ENCODE data around the gene RAB40A.
"Not testable (repeated sequence)": the region's sequence is repeated elsewhere in the genome, so short reads cannot be mapped to it uniquely, and the experiment has no call there.

Gene RAB40A

GRCh38 chrX:103520386-103520785, 1.1 kb upstream of the RAB40A start:
- DNase-seq = no peak

- no peak for DNase-seq
These were observed 718 bp downstream of the RAB40A start for GRCh38 chrX:103518571-103518970.

DNA sequence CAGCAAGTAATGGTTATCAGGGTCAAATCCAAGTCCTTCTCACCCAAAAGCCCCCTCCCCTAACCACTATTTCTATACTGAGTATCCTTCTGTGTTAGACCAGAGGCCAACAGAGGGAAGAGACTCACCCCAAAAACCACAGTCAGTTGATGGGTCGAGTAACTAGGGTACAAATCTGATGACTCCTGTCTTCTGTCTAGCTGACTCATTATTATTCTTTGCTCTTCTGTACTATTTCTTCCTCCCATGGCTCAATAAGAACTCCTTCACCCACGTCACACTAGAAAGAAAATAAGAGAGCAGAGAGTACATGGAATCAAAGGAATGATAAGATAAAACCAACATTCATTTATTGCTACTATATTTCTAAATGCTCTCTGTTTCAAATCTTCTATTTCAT, 2.0 kb downstream of the RAB40A start:
- DNase-seq = no peak

DNA sequence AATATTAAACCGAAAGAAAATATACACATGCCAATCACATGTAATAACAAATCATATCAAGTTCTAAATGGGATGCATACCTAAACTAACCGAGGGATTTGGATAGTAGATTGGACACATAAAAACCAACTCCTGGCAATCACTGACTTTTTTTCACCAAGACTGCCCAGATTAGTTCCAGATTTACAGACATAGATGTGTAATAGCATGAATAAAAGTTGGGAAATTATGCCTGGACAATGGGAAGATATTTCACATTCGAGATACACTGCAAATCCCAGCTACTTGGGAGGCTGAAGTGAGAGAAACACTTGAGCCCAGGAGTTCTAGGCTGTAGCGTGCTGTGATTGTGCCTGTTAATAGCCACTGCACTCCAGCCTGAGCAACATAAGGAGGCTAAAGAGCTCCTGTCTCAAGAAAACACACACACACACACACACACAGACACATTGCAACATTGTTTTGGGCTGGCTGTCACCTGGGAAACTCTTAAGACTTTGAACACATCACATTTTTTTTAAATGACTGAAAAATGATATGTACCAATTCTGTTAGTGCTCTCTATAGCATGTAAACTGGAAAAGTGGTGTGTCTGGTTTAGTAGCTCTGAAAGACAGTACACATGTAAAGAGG, 5.7 kb downstream of the RAB40A start:
- no peak for DNase-seq

DNA sequence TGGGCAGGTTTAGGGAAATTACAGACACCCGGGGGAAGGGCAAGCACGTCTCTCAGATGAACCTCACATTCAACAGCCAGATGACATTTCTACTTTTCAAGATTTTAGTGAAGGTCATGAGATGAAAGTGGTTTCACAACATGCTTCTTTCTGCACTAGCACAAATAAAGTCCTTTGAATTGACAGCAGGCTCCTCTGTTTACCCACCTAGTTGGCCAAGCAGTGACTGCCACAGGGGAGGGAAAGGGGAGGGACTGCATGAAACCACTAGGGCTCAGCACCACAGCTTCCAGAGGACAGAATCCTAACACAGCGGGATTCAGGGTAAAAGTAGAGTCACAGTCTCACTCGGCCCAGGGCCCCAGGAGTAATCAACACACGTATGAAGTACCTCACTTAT, 6.2 kb downstream of the RAB40A start:
- no peak for DNase-seq

GRCh38 chrX:103510031-103510430, 9.3 kb downstream of the RAB40A start:
- no peak for DNase-seq

GRCh38 chrX:103503853-103504207, 15.5 kb downstream of the RAB40A start:
- no peak for DNase-seq

GRCh38 chrX:103503163-103503852, 16.0 kb downstream of the RAB40A start:
- no peak for DNase-seq

GRCh38 chrX:103498786-103499185, 20.5 kb downstream of the RAB40A start:
- DNase-seq = no peak

GRCh38 chrX:103495786-103496185, 23.5 kb downstream of the RAB40A start:
- no peak for DNase-seq

GRCh38 chrX:103493578-103493977, 25.7 kb downstream of the RAB40A start:
- DNase-seq = not testable (repeated sequence)

GRCh38 chrX:103489733-103490132, 29.6 kb downstream of the RAB40A start:
- DNase-seq = not testable (repeated sequence)

DNA sequence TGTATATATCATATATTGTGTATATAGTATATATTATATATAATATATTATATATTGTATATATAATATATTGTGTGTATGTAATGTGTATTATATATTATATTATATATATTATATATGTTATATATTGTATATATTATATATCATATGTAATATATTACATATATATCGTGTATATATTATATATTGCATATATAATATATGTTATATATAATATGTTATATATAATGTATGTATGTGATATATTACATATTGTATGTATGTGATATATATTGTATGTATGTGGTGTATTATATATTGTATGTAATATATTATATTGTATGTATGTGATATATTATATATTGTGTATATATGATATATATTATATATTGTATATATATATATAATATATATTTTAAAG, 30.5 kb downstream of the RAB40A start:
- DNase-seq = no peak

DNA sequence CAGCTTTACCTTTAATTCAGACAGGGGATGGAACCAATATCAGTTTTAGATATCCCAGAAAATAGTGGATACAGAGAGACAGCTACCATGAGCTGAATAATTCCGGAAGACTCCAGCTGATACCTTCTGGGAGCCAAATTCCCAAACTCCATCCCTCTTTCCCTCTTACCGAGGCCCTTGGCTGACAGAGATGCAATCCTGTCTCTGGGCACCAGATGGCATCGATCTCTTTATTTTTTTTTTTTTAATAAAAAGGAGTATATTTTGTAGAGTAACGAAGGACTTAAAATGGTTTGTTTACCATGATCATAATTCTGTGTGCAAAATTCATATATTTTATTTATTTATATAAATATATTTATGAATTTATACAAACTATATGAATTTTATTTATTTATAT, 31.0 kb downstream of the RAB40A start:
- DNase-seq = no peak

GRCh38 chrX:103483720-103484119, 35.6 kb downstream of the RAB40A start:
- DNase-seq = no peak

DNA sequence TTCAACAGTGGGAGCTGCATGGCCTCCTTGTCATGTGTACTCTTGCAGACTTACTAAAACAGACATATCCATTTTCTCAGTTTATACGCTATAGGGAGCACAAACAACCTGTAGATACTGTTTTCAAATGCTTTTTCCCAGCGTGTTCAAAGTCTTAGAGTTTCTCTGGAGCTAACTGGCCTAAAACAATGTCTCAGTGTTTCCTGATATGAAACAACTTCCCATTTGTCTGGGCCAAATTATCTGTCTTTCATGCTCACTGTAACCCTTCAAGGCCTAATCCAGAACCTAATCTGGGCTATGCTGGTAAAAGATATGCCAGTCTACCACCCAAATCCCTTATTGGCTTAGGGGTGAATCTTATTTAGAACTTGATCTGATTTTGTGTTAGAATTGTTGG, 38.8 kb downstream of the RAB40A start:
- no peak for DNase-seq

- no peak for DNase-seq
These were observed 41.8 kb downstream of the RAB40A start for GRCh38 chrX:103477496-103477895.

DNA sequence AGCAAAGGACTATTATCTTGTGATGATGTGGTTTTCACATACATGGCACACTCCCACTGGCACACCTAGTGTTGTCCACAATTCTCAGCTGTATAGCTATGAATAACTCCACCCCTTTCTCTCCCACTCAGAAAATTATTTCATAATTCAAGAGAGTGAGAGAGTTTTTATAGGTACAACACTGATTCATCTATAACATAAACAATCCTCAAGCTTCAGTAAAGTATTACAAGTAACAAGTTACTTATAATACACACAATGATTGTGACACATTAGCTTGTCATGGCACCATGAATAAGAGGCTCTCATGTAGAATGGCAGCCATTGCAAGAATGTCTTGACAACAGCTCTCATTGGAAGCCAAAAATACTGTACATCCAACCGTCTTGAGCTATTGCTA, 43.9 kb downstream of the RAB40A start:
- DNase-seq = no peak

GRCh38 chrX:103469977-103470376, 49.3 kb downstream of the RAB40A start:
- DNase-seq = not testable (repeated sequence)

GRCh38 chrX:103467887-103468286, 51.4 kb downstream of the RAB40A start:
- DNase-seq = no peak

DNA sequence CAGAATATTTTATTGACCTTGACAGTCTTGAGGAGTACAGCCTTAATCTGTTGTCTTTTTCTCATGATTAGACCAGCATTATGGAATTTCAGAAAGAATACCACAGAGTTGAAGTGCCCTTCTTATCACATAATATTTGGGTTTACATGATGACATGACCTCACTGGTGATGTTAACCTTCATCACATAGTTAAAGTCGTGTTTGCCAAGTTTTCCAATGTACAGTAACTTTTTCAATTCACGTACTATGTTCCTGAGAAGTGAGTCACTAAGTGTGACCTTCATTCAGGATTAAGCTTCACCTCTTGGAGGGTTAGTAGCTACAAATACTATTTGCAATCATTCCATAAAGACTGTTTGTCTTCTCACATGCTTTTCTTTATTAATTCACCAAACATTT, 52.1 kb downstream of the RAB40A start:
- DNase-seq = no peak

DNA sequence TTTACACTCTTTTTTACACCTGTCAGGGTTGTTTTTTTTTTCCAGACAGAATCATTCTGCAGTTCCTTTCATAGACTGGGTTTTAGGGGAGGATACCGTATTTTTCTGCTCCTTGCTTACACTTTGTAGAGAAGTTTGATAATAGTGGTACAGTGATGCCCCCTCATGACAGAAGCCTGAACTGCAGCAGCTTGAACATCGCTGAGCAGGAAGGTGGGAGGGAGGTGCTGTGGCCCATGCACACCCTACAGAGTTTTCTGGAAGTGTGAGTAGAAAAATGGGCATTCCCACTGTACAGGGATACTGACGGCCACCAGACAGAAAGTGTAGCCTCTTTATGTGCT, 54.5 kb downstream of the RAB40A start:
- peak; percentile 60 for DNase-seq

GRCh38 chrX:103464072-103464773, 55.1 kb downstream of the RAB40A start:
- DNase-seq = peak; percentile 24

DNA sequence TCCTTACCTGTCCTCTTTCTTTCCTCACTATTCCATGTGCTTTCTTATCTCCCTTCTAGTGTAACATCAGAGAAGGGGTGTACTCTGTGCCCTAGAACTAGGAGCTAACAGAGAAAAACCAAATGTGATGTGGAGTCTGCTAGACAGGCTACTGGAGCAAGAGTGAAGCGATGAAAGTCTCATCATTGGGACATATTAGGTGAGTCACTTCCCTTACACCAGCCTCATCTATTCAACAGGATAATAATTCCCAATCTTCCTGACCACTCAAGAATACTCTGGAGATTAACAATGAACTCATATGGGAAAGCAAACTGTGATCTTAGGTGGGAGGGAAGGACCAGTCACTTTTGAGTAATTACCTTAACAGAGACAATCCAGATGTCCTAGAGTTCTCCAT, 58.1 kb downstream of the RAB40A start:
- DNase-seq = no peak

All from stimulated activated naive CD4-positive, alpha-beta T cell treated with Interleukin-2 at 50 U/mL for 16 hours (primary cell).